ENCODE measurements around the gene TUBD1. TPM values are rescaled to one million over a fixed set of nuclear protein-coding genes. Genes with fewer than 3 reads are reported as not detected.

The TUBD1 gene
- total RNA-seq, 1 donor from 2014 or later = 22.2 TPM

GRCh38 chr17:59840329-59841090 lies 52.2 kb downstream of the TUBD1 start:
- DNase-seq (ENCODE audit: low read depth, low spot score) = no peak
- TF ChIP-seq CTCF (conservative IDR thresholded peaks at IDR 0.05) = no peak
- Mint-ChIP-seq H3K4me1 (peaks cover 56% of the 10 kb centered on the region), H3K9me3 (no peaks in the 10 kb centered on the region), H3K4me3 (peak overlapping the region; percentile 38), H3K27ac (ENCODE audit: unreplicated experiment) (no peak overlapping the region), H3K27me3 (ENCODE audit: low read depth) (no peaks in the 10 kb centered on the region), H3K36me3 (ENCODE audit: low read depth) (peaks cover 9% of the 10 kb centered on the region)

GRCh38 chr17:59839651-59840328 lies 53.0 kb downstream of the TUBD1 start:
- H3K9me3 Mint-ChIP-seq = no peaks in the 10 kb centered on the region
- H3K36me3 Mint-ChIP-seq (ENCODE audit: low read depth) = peaks cover 9% of the 10 kb centered on the region
- DNase-seq (ENCODE audit: low read depth, low spot score) = no peak
- no peak for TF ChIP-seq CTCF (conservative IDR thresholded peaks at IDR 0.05)
- peaks cover 56% of the 10 kb centered on the region for H3K4me1 Mint-ChIP-seq
- H3K4me3 Mint-ChIP-seq = peak overlapping the region; percentile 88
- H3K27ac Mint-ChIP-seq (ENCODE audit: unreplicated experiment) = peak overlapping the region; percentile 21
- no peaks in the 10 kb centered on the region for H3K27me3 Mint-ChIP-seq (ENCODE audit: low read depth)

GRCh38 chr17:59838052-59838916 lies 54.5 kb downstream of the TUBD1 start:
- no peak for DNase-seq (ENCODE audit: low read depth, low spot score)
- peaks cover 9% of the 10 kb centered on the region for H3K36me3 Mint-ChIP-seq (ENCODE audit: low read depth)
- H3K9me3 Mint-ChIP-seq = no peaks in the 10 kb centered on the region
- H3K27ac Mint-ChIP-seq (ENCODE audit: unreplicated experiment) = peak overlapping the region; percentile 99
- TF ChIP-seq CTCF (conservative IDR thresholded peaks at IDR 0.05) = no peak
- peaks cover 55% of the 10 kb centered on the region for H3K4me1 Mint-ChIP-seq
- no peaks in the 10 kb centered on the region for H3K27me3 Mint-ChIP-seq (ENCODE audit: low read depth)
- H3K4me3 Mint-ChIP-seq = peak overlapping the region; percentile 88

GRCh38 chr17:59837308-59838051 lies 55.3 kb downstream of the TUBD1 start:
- Mint-ChIP-seq H3K4me3 (peak overlapping the region; percentile 88), H3K36me3 (ENCODE audit: low read depth) (peaks cover 5% of the 10 kb centered on the region), H3K27me3 (ENCODE audit: low read depth) (no peaks in the 10 kb centered on the region), H3K27ac (ENCODE audit: unreplicated experiment) (peak overlapping the region; percentile 99), H3K9me3 (no peaks in the 10 kb centered on the region), H3K4me1 (peaks cover 55% of the 10 kb centered on the region)
- DNase-seq (ENCODE audit: low read depth, low spot score) = peak; percentile 22
- TF ChIP-seq CTCF (conservative IDR thresholded peaks at IDR 0.05) = no peak

- H3K9me3 Mint-ChIP-seq = no peaks in the 10 kb centered on the region
- no peak overlapping the region for H3K27ac Mint-ChIP-seq (ENCODE audit: unreplicated experiment)
- no peak for TF ChIP-seq CTCF (conservative IDR thresholded peaks at IDR 0.05)
- no peaks in the 10 kb centered on the region for H3K27me3 Mint-ChIP-seq (ENCODE audit: low read depth)
- peaks cover 35% of the 10 kb centered on the region for H3K4me1 Mint-ChIP-seq
- H3K36me3 Mint-ChIP-seq (ENCODE audit: low read depth) = no peaks in the 10 kb centered on the region
- no peak overlapping the region for H3K4me3 Mint-ChIP-seq
- DNase-seq (ENCODE audit: low read depth, low spot score) = no peak
Measured at GRCh38 chr17:59832883-59833379, 59.8 kb downstream of the TUBD1 start.
